ENCODE data around the gene CNIH1. TPM values are rescaled to one million over a fixed set of nuclear protein-coding genes. Genes with fewer than 3 reads are reported as not detected.
"Not testable (repeated sequence)": the region's sequence is repeated elsewhere in the genome, so short reads cannot be mapped to it uniquely, and the experiment has no call there.

Gene CNIH1
- total RNA-seq, 2 experiments from 2014 or later: 39.8 to 61.9 TPM

DNA sequence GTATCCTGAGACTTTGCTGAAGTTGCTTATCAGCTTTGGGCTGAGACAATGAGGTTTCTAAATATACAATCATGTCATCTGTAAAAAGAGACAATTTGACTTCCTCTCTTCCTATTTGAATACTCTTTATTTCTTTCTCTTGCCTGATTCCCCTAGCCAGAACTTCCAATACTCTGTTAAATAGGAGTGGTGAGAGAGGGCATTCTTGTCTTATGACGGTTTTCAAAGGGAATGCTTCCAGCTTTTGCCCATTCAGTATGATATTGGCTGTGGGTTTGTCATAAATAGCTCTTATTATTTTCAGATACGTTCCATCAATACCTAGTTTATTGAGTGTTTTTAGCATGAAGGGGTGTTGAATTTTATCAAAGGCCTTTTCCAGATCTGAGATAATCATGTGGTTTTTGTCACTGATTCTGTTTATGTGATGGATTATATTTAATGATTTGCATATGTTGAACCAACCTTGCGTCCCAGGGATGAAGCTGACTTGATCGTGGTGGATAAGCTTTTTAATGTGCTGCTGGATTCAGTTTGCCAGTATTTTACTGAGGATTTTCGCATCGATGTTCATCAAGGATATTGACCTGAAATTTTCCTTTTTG, 37.7 kb downstream of the CNIH1 start:
- H3K27ac Mint-ChIP-seq; H3K9me3 Mint-ChIP-seq (ENCODE audit: low read depth); H3K27me3 Mint-ChIP-seq; DNase-seq; H3K4me3 Mint-ChIP-seq; ATAC-seq: not testable (repeated sequence)
- Mint-ChIP-seq H3K36me3 (peaks cover 77% of the 10 kb centered on the region), H3K4me1 (peaks cover 32% of the 10 kb centered on the region)
- CTCF ChIA-PET: interaction anchor here (1.4 kb wide), 1 partner anchor 55 kb away, joined by 3 read pairs; no protein-coding TSS in a partner anchor

DNA sequence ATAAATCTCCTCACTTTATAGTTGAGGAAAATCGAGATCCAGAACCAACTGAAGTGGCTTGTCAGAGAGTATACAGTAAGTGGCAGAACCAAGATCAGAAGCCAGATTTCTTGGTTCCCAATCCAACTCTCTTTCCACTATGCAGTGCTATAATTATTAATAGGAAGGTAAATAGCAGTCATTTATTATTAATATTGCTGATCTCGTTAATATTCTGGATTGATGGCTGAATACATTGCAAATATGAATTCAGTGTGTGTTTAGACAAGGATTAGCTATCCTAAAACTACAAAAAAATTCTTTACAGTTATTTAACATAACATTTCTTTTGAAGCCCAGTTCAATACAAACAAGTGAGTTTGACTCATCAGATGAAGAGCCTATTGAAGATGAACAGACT, 41.6 kb downstream of the CNIH1 start:
- H3K4me3 Mint-ChIP-seq: peak overlapping the region; percentile 83
- DNase-seq (no peak), ATAC-seq (no peak)
- peaks cover 37% of the 10 kb centered on the region for H3K4me1 Mint-ChIP-seq
- H3K36me3 Mint-ChIP-seq: peaks cover 42% of the 10 kb centered on the region
- H3K27me3 Mint-ChIP-seq: no peaks in the 10 kb centered on the region
- peaks cover 2% of the 10 kb centered on the region for H3K9me3 Mint-ChIP-seq (ENCODE audit: low read depth)
- CTCF ChIA-PET: no interaction called here
- no peak overlapping the region for H3K27ac Mint-ChIP-seq

DNA sequence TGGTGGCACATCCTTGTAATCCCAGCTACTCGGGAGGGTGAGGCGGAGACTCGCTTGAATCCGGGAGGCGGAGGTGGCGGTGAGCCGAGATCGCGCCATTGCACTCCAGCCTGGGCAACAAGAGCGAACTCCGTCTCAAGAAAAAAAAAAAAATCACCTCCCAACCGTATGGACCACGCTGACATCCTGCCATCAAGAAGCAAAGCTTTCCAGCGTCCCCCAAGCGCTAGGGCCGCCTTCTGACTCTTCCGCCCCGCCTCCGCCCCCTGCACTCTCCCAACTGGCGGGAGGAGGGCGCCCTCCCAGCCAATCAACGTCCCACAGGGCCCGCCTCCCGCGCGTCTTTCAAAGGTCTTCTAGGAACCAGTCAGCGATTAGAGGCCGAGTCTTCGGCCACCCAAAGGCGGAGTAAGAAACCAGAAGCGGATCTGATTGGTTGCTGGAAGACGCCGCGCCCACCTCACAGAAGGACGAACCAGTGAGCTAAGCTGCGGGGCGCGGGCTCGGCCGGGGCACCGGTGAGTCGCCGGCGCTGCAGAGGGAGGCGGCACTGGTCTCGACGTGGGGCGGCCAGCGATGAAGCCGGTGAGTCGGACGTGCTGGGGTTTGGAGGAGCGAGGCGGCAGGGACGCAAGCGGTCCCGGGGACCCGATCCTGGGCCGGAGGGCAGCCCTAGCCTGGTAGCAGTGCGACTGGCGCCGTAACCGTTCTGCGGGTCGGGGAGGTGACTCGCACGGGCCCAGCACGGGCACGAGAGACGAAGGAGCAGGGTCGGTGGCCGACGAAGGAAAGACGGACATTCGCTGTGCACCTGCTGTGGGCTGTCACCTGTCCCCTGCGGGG, 44.5 kb downstream of the CNIH1 start, which contains the start of gene CDKN3:
CDKN3 (plus strand) TSS at position 515 of the 843 bp plus-strand sequence; CDS start at position 577, 62 bp downstream.
- DNase-seq (peak; percentile 99), ATAC-seq (peak; percentile 97)
- CTCF ChIA-PET: interaction anchor here (0.5 to 3.0 kb wide), 12 partner anchors 16 to 377 kb away, joined by 3 to 15 read pairs (median 4); partner anchors contain the start of genes CGRRF1 and GMFB
- Mint-ChIP-seq H3K27ac (peak within 1 kb of the TSS; percentile 90), H3K36me3 (peaks cover 15% of the 10 kb centered on the region), H3K4me1 (peaks cover 24% of the 10 kb centered on the region), H3K27me3 (no peaks in the 10 kb centered on the region), H3K4me3 (peak within 1 kb of the TSS; percentile 83), H3K9me3 (ENCODE audit: low read depth) (no peaks in the 10 kb centered on the region)

DNA sequence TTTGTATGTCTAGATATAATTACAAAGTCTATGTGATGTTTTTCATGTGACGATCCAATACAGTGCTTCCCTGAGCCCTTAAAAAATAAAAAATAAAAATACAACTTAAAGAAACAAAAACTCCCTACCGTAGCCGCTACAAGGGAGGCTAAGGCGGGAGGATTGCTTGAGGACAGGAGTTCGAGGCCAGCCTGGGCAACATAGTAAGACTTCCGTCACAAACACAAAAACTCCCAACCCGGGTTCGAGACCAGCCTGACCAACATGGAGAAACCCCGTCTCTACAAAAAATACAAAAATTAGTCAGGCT, 45.0 kb downstream of the CNIH1 start:
- ATAC-seq (no peak), DNase-seq (no peak)
- Mint-ChIP-seq H3K27ac (peak overlapping the region; percentile 90), H3K36me3 (peaks cover 12% of the 10 kb centered on the region), H3K27me3 (peaks cover 1% of the 10 kb centered on the region), H3K9me3 (ENCODE audit: low read depth) (no peaks in the 10 kb centered on the region), H3K4me3 (peak overlapping the region; percentile 83), H3K4me1 (peaks cover 24% of the 10 kb centered on the region)
- CTCF ChIA-PET: interaction anchor here (0.5 to 3.0 kb wide), 6 partner anchors 44 to 378 kb away, joined by 3 to 15 read pairs (median 4); partner anchors contain the start of genes CGRRF1 and GMFB

DNA sequence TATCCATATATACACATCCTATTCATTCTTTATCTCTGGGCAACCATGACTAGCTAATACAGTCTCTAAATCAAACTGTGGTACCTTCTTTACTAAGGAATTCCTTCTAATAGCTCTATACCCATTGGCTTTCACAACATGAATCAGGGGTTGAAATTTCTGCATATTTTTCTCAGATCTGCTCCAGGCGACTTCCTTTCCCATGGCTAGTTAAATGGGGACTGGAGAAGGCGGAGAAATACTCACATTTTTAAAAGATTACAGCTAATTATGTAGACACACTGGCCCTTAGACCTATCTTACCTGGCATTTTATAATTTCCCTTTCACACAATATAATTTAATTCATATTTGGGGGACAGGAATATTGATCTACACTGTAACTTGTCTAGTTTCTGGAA, 45.5 kb downstream of the CNIH1 start:
- ATAC-seq (no peak), DNase-seq (no peak)
- Mint-ChIP-seq H3K27me3 (peaks cover 3% of the 10 kb centered on the region), H3K4me3 (no peak overlapping the region), H3K27ac (no peak overlapping the region), H3K4me1 (peaks cover 24% of the 10 kb centered on the region), H3K36me3 (peaks cover 12% of the 10 kb centered on the region), H3K9me3 (ENCODE audit: low read depth) (no peaks in the 10 kb centered on the region)
- CTCF ChIA-PET: interaction anchor here (1.6 to 3.0 kb wide), 2 partner anchors 47 to 114 kb away, joined by 4 to 15 read pairs; partner anchors contain the start of gene CGRRF1

DNA sequence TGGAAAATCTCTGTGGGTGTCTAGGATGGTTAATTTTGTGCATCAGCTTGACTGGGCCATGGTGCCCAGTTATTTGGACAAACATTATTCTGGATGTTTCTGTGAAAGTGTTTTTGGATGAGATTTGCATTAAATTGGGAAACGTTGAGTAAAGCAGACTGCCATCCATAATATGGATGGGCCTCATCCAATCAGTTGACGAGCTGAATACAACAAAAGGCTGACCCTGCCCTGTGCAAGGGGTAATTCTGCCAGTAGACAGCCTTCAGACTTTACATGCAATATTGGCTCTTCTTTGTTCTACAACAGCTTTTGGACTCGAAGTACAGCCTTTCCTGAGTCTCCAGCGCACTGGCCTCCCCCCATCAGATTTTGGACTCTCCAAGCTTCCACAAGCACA, 45.9 kb downstream of the CNIH1 start:
- H3K27me3 Mint-ChIP-seq: peaks cover 5% of the 10 kb centered on the region
- DNase-seq (no peak), ATAC-seq (no peak)
- peaks cover 24% of the 10 kb centered on the region for H3K4me1 Mint-ChIP-seq
- no peak overlapping the region for H3K4me3 Mint-ChIP-seq
- no peaks in the 10 kb centered on the region for H3K9me3 Mint-ChIP-seq (ENCODE audit: low read depth)
- H3K36me3 Mint-ChIP-seq: peaks cover 8% of the 10 kb centered on the region
- CTCF ChIA-PET: no interaction called here
- H3K27ac Mint-ChIP-seq: no peak overlapping the region

DNA sequence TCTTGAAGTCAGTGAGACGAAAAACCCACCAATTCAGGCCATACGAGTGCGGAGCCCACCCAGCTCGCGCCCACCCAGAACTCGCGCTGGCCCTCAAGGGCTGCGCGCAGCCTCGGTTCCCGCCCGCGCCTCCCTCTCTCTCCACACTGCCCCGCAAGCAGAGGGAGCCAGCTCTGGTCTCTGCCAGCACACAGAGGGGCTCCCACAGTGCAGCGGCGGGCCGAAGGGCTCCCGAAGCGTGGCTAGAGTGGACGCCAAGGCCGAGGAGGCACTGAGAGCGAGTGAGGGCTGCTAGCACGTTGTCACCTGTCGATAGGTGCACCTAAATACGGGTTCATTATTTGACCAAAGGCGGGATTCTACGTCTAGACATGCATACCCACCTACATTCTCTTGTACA, 46.6 kb downstream of the CNIH1 start:
- no peak for DNase-seq
- no peak overlapping the region for H3K27ac Mint-ChIP-seq
- CTCF ChIA-PET: no interaction called here
- no peaks in the 10 kb centered on the region for H3K9me3 Mint-ChIP-seq (ENCODE audit: low read depth)
- peaks cover 5% of the 10 kb centered on the region for H3K27me3 Mint-ChIP-seq
- peaks cover 7% of the 10 kb centered on the region for H3K36me3 Mint-ChIP-seq
- peaks cover 24% of the 10 kb centered on the region for H3K4me1 Mint-ChIP-seq
- no peak for ATAC-seq
- no peak overlapping the region for H3K4me3 Mint-ChIP-seq

DNA sequence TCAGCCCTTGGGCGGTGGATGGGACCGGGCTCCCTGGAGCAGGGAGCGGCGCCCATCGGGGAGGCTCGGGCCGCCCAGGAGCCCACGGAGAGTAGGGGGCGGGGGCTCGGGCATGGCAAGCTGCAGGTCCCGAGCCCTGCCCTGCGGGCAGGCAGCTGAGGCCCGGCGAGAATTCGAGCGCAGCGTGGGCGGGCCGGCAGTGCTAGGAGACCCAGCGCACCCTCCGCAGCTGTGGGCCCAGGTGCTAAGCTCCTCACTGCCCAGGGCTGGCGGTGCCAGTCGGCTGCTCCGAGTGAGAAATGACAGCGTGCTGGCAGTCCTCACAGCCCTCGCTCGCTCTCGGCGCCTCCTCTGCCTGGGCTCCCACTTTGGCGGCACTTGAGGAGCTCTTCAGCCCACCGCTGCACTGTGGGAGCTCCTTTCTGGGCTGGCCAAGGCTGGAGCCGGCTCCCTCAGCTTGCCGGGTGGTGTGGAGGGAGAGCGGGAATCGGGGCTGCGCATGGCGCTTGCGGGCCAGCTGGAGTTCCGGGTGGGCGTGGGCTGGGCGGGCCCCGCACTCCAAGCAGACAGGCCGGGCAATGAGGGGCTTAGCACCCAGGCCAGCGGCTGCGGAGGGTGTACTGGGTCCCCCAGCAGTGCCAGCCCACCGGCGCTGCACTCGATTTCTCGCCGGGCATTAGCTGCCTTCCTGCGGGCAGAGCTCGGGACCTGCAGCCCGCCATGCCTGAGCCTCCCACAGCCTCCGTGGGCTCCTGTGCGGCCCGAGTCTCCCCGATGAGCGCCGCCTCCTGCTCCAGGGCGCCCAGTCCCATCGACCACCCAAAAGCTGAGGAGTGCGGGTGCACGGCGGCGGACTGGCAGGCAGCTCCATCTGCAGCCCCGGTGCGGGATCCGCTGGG, 47.9 kb downstream of the CNIH1 start:
- ATAC-seq; DNase-seq; H3K36me3 Mint-ChIP-seq; H3K4me3 Mint-ChIP-seq; H3K9me3 Mint-ChIP-seq (ENCODE audit: low read depth); H3K27ac Mint-ChIP-seq; CTCF ChIA-PET: not testable (repeated sequence)
- H3K27me3 Mint-ChIP-seq: peaks cover 15% of the 10 kb centered on the region
- H3K4me1 Mint-ChIP-seq: peaks cover 12% of the 10 kb centered on the region

DNA sequence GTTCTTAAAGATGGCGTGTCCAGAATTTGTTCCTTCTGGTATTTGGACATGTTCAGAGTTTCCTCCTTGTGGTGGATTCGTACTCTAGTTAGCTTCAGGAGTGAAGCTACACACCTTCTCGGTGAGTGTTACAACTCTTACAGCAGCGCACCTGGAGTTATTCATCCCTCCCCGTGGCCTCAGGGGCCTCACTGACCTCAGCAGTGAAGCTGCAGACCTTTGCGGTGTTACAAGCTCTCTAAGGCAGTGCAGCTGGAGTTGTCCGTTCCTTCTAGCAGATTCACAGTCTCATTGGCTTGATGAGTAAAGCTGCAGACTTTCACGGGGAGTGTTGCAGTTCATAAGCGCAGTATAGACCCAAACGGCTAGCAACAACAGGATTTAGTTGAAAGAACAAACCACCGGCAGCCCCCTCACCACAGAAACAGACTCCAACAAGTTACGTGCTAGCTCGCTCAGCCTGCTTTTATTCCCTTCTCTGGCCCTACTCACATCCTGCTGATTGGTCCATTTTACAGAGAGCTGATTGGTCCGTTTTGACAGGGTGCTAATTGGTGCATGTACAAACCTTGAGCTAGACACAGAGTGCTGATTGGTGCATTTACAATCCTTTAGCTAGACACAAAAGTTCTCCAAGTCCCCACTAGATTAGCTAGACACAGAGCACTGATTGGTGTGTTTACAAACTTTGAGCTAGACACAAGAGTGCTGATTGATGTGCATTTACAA, 48.9 kb downstream of the CNIH1 start:
- Mint-ChIP-seq H3K4me1 (peaks cover 4% of the 10 kb centered on the region), H3K36me3 (no peaks in the 10 kb centered on the region), H3K4me3 (no peak overlapping the region), H3K27ac (no peak overlapping the region), H3K9me3 (ENCODE audit: low read depth) (no peaks in the 10 kb centered on the region), H3K27me3 (peaks cover 23% of the 10 kb centered on the region)
- DNase-seq: no peak
- CTCF ChIA-PET: no interaction called here
- no peak for ATAC-seq

DNA sequence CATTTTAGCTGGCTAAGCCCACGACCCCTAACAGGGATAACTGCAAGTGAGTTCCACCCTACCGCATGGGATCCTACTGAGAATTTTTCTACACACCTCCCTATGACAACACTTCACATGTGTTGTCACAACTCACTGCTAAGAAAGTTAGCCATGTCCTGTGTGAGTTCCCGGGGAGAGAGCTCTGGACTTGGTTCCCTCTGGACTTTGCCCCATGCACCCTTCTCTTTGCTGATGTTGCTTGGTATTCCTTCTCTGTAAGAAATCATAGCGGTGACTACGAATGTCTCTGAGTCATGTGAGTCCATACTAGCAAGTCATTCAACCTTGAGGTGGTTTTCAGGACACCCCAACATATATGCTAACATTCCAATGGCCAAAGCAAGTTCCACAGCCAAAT, 53.8 kb downstream of the CNIH1 start:
- H3K27ac Mint-ChIP-seq: no peak overlapping the region
- H3K4me3 Mint-ChIP-seq: no peak overlapping the region
- ATAC-seq: no peak
- H3K9me3 Mint-ChIP-seq (ENCODE audit: low read depth): no peaks in the 10 kb centered on the region
- no peaks in the 10 kb centered on the region for H3K36me3 Mint-ChIP-seq
- no peaks in the 10 kb centered on the region for H3K4me1 Mint-ChIP-seq
- peaks cover 44% of the 10 kb centered on the region for H3K27me3 Mint-ChIP-seq
- no peak for DNase-seq
- CTCF ChIA-PET: no interaction called here

DNA sequence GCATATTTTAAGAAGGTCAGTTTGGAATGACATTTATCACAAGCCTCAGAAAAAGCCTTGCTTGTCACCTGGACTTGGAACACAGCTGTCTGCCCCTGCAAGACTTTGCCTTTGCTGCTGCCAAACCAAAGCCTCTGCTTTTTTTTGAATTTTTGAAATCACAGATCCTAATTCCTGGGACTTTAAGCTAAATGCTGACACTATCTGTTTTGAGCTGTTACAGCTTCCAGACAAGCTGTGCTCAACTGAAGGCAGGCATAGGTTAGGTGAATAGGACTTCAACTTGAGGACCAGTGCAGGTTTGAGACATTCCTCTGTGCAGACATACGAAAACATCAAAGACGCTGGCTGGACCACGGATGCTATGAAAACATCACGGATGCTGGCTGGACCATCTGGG, 55.6 kb downstream of the CNIH1 start:
- Mint-ChIP-seq H3K36me3 (no peaks in the 10 kb centered on the region), H3K27ac (no peak overlapping the region), H3K4me1 (no peaks in the 10 kb centered on the region), H3K9me3 (ENCODE audit: low read depth) (no peaks in the 10 kb centered on the region), H3K27me3 (peaks cover 44% of the 10 kb centered on the region), H3K4me3 (no peak overlapping the region)
- DNase-seq (no peak), ATAC-seq (no peak)
- CTCF ChIA-PET: no interaction called here

DNA sequence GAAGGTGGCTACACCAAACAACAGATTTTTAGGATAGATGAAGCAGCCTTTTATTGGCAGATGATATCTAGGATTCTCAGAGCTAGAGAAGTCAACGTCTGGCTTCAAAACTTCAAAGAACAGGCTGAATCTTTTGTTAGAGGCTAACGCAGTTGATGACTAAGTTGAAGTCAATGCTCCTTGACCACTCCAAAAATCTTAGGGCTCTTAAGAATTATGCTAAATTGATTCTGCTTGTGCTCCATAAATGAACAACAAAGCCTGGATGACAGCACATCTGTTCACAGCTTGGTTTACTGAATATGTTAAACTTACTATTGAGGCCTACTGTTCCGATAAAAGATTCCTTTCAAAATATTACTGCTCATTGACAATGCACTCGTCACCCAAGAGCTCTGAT, 57.3 kb downstream of the CNIH1 start:
- no peak for DNase-seq
- no peaks in the 10 kb centered on the region for H3K9me3 Mint-ChIP-seq (ENCODE audit: low read depth)
- H3K4me3 Mint-ChIP-seq: no peak overlapping the region
- no peaks in the 10 kb centered on the region for H3K36me3 Mint-ChIP-seq
- CTCF ChIA-PET: no interaction called here
- ATAC-seq: no peak
- no peaks in the 10 kb centered on the region for H3K4me1 Mint-ChIP-seq
- H3K27me3 Mint-ChIP-seq: peaks cover 52% of the 10 kb centered on the region
- H3K27ac Mint-ChIP-seq: no peak overlapping the region

DNA sequence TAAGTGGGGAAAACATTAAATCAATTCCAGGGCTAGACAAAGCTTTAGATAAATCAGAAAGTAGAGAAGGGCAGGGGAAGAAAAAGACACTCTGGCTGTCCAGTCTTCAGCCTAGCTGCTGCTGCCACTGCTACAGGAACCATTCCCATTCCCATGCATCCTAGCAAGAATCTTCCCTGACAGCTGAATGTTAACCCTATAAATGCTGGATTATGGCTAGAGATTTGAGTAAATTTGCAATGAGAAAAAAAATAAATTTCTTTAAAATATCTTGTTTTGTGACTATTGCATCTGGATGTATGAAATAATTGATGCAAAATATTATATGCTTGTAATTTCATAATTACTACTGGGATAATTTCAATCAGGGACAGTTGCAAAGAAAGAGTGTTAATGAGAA, 59.4 kb downstream of the CNIH1 start:
- H3K27ac Mint-ChIP-seq: no peak overlapping the region
- no peaks in the 10 kb centered on the region for H3K4me1 Mint-ChIP-seq
- H3K4me3 Mint-ChIP-seq: no peak overlapping the region
- DNase-seq (no peak), ATAC-seq (no peak)
- H3K27me3 Mint-ChIP-seq: peaks cover 46% of the 10 kb centered on the region
- no peaks in the 10 kb centered on the region for H3K9me3 Mint-ChIP-seq (ENCODE audit: low read depth)
- CTCF ChIA-PET: no interaction called here
- no peaks in the 10 kb centered on the region for H3K36me3 Mint-ChIP-seq

Data from activated CD8-positive, alpha-beta memory T cell treated with anti-CD3 and anti-CD28 coated beads, Interleukin-2, amount 10 ng/mL, durations not matched to agents 7 days and 5 days (primary cell).